CD14-positive monocyte (primary cell): Measurements from ENCODE around the gene MAP2K1. TPM values are rescaled to one million over a fixed set of nuclear protein-coding genes. Genes with fewer than 3 reads are reported as not detected.

Source experiments
- DNase-seq, 3 donors: peaks; one replicate each; pipeline ENCODE4 v3.0.0-alpha.2; 2011 to 2022
- H2AFZ ChIP-seq: 2 replicates; pipeline ENCODE4 v1.6.0; 2012; ENCODE audit warnings: mild to moderate bottlenecking, low read depth, low read length, inconsistent platforms; ENCODE audit not compliant: insufficient read depth, poor library complexity, severe bottlenecking
- H3K27ac ChIP-seq, 2 donors: 1 replicate in 1 of 2; 2 replicates in 1 of 2; pipeline ENCODE4 v1.5.1; 2012 to 2013; ENCODE audit warnings: low read length in 2 of 2, control low read depth in 1 of 2, inconsistent platforms in 1 of 2, low read depth in 1 of 2, mild to moderate bottlenecking in 1 of 2
- H3K27me3 ChIP-seq, 2 donors: one replicate each; pipeline versions ENCODE4 v1.6.0 to v1.6.1; 2011 to 2013; ENCODE audit warnings: low read length in 2 of 2; ENCODE audit not compliant: control insufficient read depth in 2 of 2, insufficient read depth in 2 of 2
- H3K36me3 ChIP-seq, 2 donors: replicated peaks in 1 of 2; 1 replicate in 1 of 2; 2 replicates in 1 of 2; pipeline versions ENCODE4 v1.5.1 to v1.6.1; 2012 to 2013; ENCODE audit warnings: low read length in 2 of 2, control low read depth in 1 of 2, inconsistent platforms in 1 of 2, mild to moderate bottlenecking in 1 of 2; ENCODE audit not compliant: insufficient read depth in 2 of 2, control insufficient read depth in 1 of 2
- H3K4me1 ChIP-seq, 2 donors: 1 replicate in 1 of 2; 2 replicates in 1 of 2; pipeline versions ENCODE4 v1.5.1 to v1.6.1; 2012 to 2013; ENCODE audit warnings: low read length in 2 of 2, control low read depth in 1 of 2, inconsistent platforms in 1 of 2, mild to moderate bottlenecking in 1 of 2, moderate library complexity in 1 of 2; ENCODE audit not compliant: insufficient read depth in 2 of 2, control insufficient read depth in 1 of 2
- H3K4me2 ChIP-seq: replicated peaks from 2 replicates; pipeline ENCODE3; 2012; ENCODE audit warnings: low read length, moderate library complexity, mild to moderate bottlenecking; ENCODE audit not compliant: poor library complexity, severe bottlenecking; ENCODE audit errors: extremely low read depth
- H3K4me3 ChIP-seq, 3 experiments: fragments of 200-600 bp in 1 of 3; sonication (generic) in 1 of 3; replicated peaks in 1 of 3; 1 replicate in 2 of 3; 2 replicates in 1 of 3; pipeline ENCODE4 v1.5.1; 2011 to 2013; ENCODE audit warnings: low read length in 3 of 3, mild to moderate bottlenecking in 3 of 3, control low read depth in 2 of 3, low read depth in 2 of 3, inconsistent platforms in 1 of 3, moderate library complexity in 1 of 3
- H3K79me2 ChIP-seq: 2 replicates; pipeline ENCODE4 v1.6.0; 2012; ENCODE audit warnings: mild to moderate bottlenecking, control low read depth, inconsistent platforms, low read length, moderate library complexity; ENCODE audit not compliant: insufficient read depth
- H3K9ac ChIP-seq: 2 replicates; pipeline ENCODE4 v1.6.0; 2017; ENCODE audit warnings: low read length, mild to moderate bottlenecking; ENCODE audit not compliant: insufficient read depth, poor library complexity, severe bottlenecking
- H3K9me3 ChIP-seq, 2 donors: replicated peaks in 1 of 2; 1 replicate in 1 of 2; 2 replicates in 1 of 2; pipeline versions ENCODE4 v1.5.1 to v1.6.1; 2012 to 2013; ENCODE audit warnings: low read length in 2 of 2, control low read depth in 1 of 2; ENCODE audit not compliant: control insufficient read depth in 1 of 2, insufficient read depth in 1 of 2
- H4K20me1 ChIP-seq: 2 replicates; pipeline ENCODE4 v1.6.0; 2012; ENCODE audit warnings: mild to moderate bottlenecking, low read length, control low read depth, moderate library complexity; ENCODE audit not compliant: insufficient read depth
- H3K27ac Mint-ChIP-seq, 7 donors: one replicate each; pipeline ENCODE4 v1.8.0; 2020; ENCODE audit warnings: mild to moderate bottlenecking in 7 of 7, mixed read lengths in 7 of 7, moderate library complexity in 6 of 7, inconsistent platforms in 2 of 7
- H3K27me3 Mint-ChIP-seq, 3 donors: one replicate each; pipeline ENCODE4 v1.8.0; 2021 to 2022; ENCODE audit warnings: low read depth in 3 of 3, mild to moderate bottlenecking in 3 of 3, mixed read lengths in 3 of 3, moderate library complexity in 3 of 3, inconsistent platforms in 1 of 3
- H3K36me3 Mint-ChIP-seq, 2 donors: one replicate each; pipeline ENCODE4 v1.8.0; 2020; ENCODE audit warnings: mixed read lengths in 2 of 2, inconsistent platforms in 1 of 2, mild to moderate bottlenecking in 1 of 2
- H3K4me1 Mint-ChIP-seq: one replicate; pipeline ENCODE4 v1.8.0; 2020; ENCODE audit warnings: mild to moderate bottlenecking, mixed read lengths
- H3K4me3 Mint-ChIP-seq, 2 donors: one replicate each; pipeline ENCODE4 v1.8.0; 2020; ENCODE audit warnings: mild to moderate bottlenecking in 2 of 2, mixed read lengths in 2 of 2, moderate library complexity in 1 of 2
- H3K9me3 Mint-ChIP-seq, 7 donors: one replicate each; pipeline ENCODE4 v1.8.0; 2020 to 2022; ENCODE audit warnings: mixed read lengths in 7 of 7, mild to moderate bottlenecking in 6 of 7, moderate library complexity in 6 of 7, inconsistent platforms in 2 of 7
- CTCF ChIP-seq: fragments of 200-600 bp; IDR thresholded peaks from one replicate; pipeline ENCODE4 v1.8.0; 2022; ENCODE audit warnings: antibody characterized with exemption, mild to moderate bottlenecking
- WGBS: methylation state at CpG from one replicate; pipeline ENCODE4 v1.1.5; 2013; ENCODE audit warnings: missing lambda C conversion rate; ENCODE audit not compliant: insufficient coverage; 5-methylcytosine and 5-hydroxymethylcytosine counted together
- intact Hi-C, 2 donors: fragments of 100-400 bp; cut with micrococcal nuclease; formaldehyde crosslinking; loops; one replicate each; pipeline versions ENCODE4 v1.15.0 to v1.15.1; 2023
- polyA plus RNA-seq, 3 donors: library from polyadenylated mRNA; depleted of rRNA in 1 of 3; unstranded in 2 of 3; stranded (reverse) in 1 of 3; fragments of 300-500 nt in 2 of 3; fragments of >200 nt in 1 of 3; fragmentation: Illumina TruSeq in 2 of 3; gene quantifications; 1 replicate in 2 of 3; 2 replicates in 1 of 3; pipeline ENCODE4 v1.2.3, GENCODE V29; 2012 to 2021

MAP2K1 gene
- polyA plus RNA-seq, 3 donors: 41.3 to 71.1 (median 64.5) TPM

GRCh38 chr15:66452971-66453580, 66.4 kb downstream of the MAP2K1 start:
- peak overlapping the region; percentile 56 to 87 (median 84) for H3K27ac Mint-ChIP-seq
- H3K27ac ChIP-seq: peak overlapping the region in 1 of 2 donors; percentile 64
- peak overlapping the region; percentile 0 for H3K4me2 ChIP-seq
- H3K36me3 ChIP-seq: peaks cover 8 to 40% of the 10 kb centered on the region in 2 donors
- H3K79me2 ChIP-seq: peaks cover 6% of the 10 kb centered on the region
- H3K36me3 Mint-ChIP-seq: peaks cover 26 to 40% of the 10 kb centered on the region in 2 donors
- no peak for DNase-seq
- H3K9ac ChIP-seq: no peak overlapping the region
- no peak for TF ChIP-seq CTCF
- H3K9me3 Mint-ChIP-seq: peaks cover 0 to 3% (median 0%) of the 10 kb centered on the region in 7 donors
- intact Hi-C loops: no loop called here
- H3K9me3 ChIP-seq: no peaks in the 10 kb centered on the region
- H2AFZ ChIP-seq: no peak overlapping the region
- H3K4me1 Mint-ChIP-seq: peaks cover 23% of the 10 kb centered on the region
- H3K27me3 ChIP-seq: no peaks in the 10 kb centered on the region
- H3K27me3 Mint-ChIP-seq: no peaks in the 10 kb centered on the region
- no peak overlapping the region for H3K4me3 ChIP-seq
- no peak overlapping the region for H3K4me3 Mint-ChIP-seq
- H3K4me1 ChIP-seq: peaks cover 15 to 25% of the 10 kb centered on the region in 2 donors
- no CpG with 5 or more reads among the region's 1 CpG for whole genome bisulfite sequencing
- peaks cover 9% of the 10 kb centered on the region for H4K20me1 ChIP-seq

DNA sequence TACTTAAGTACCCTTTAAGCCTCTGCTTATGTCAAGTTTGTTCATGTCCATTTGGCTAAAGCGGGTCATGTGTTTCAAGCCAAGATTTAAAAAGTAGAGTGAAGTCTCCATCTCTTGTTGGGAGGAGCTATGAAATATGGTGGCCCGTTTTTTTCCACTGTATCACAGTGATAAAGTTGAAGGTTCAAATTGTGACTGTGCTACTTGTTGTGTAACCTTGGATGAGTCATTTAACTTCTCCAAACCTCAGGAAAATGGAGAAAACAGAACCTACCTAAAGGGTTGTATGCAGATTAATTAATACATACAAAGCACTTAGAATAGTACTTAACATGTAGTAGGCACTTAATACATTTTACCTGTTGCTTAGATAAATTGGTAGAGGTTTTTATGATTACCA, 67.4 kb downstream of the MAP2K1 start:
- intact Hi-C loops: no loop called here
- peaks cover 15 to 25% of the 10 kb centered on the region in 2 donors for H3K4me1 ChIP-seq
- H3K36me3 Mint-ChIP-seq: peaks cover 32 to 39% of the 10 kb centered on the region in 2 donors
- H3K27ac ChIP-seq: peak overlapping the region in 1 of 2 donors; percentile 64
- peak overlapping the region in 1 of 2 donors; percentile 53 for H3K4me3 Mint-ChIP-seq
- peaks cover 7 to 36% of the 10 kb centered on the region in 2 donors for H3K36me3 ChIP-seq
- no peaks in the 10 kb centered on the region for H3K27me3 Mint-ChIP-seq
- no peak for TF ChIP-seq CTCF
- H3K4me3 ChIP-seq: no peak overlapping the region
- peak; percentile 66 to 85 (median 81) for DNase-seq
- H4K20me1 ChIP-seq: peaks cover 14% of the 10 kb centered on the region
- no peaks in the 10 kb centered on the region for H3K9me3 ChIP-seq
- no peaks in the 10 kb centered on the region for H3K27me3 ChIP-seq
- H2AFZ ChIP-seq: no peak overlapping the region
- peaks cover 0 to 3% (median 0%) of the 10 kb centered on the region in 7 donors for H3K9me3 Mint-ChIP-seq
- peak overlapping the region; percentile 58 to 87 (median 82) for H3K27ac Mint-ChIP-seq
- no peak overlapping the region for H3K9ac ChIP-seq
- no CpG with 5 or more reads among the region's 2 CpGs for WGBS
- peaks cover 6% of the 10 kb centered on the region for H3K79me2 ChIP-seq
- H3K4me1 Mint-ChIP-seq: peaks cover 22% of the 10 kb centered on the region
- H3K4me2 ChIP-seq: peak overlapping the region; percentile 1
